Medulla oblongata (tissue), 1 donor: ENCODE measurements around the gene CATSPER3.
A peak's percentile ranks its signal among the peaks of the same experiment; 100 is the strongest.

Source experiments
- DNase-seq: peaks from one replicate; pipeline ENCODE4 v3.0.0-alpha.2; 2015; ENCODE audit errors: extremely low spot score

The CATSPER3 gene

DNA sequence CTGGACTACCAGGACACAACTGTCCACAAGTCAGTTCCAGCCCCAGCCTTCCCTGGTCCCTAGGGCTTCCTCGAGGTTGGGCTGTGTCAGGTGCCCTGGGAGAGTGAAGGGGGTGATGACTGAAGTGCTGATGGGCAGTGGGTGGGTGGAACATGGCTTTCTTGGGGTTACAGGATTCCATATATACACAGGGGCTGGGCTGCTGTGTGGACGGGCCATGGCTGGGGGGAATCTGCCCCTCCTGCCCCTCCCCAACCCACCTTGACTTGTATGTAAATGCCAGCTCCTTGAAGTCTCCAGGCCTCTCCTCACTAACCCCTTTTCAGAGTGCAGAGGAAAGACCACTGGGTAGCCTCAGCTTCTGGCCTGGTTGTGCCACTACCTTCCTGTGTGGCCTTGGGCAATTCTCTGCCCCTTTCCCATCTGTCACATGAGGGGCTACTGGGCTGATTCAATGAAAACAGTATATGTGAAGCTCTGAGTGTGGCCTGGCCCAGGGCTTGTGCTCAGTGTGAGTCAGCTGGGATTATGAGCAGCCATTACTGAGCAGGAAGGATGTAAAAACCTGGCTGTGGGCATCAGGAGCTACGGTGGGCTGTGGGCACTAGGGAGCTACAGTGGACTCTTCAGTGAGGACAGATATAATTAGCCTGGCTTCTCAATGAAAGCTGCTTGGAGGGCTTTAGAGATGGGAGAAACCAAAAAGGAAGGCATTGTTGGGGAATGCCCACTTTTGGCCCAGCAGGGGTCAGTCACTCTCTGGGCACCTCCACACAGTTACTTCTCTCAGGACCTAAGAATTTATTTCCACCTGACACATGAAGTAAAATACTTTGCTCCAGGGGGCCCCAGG is 43.0 kb downstream of the CATSPER3 start:
- no peak for DNase-seq

DNA sequence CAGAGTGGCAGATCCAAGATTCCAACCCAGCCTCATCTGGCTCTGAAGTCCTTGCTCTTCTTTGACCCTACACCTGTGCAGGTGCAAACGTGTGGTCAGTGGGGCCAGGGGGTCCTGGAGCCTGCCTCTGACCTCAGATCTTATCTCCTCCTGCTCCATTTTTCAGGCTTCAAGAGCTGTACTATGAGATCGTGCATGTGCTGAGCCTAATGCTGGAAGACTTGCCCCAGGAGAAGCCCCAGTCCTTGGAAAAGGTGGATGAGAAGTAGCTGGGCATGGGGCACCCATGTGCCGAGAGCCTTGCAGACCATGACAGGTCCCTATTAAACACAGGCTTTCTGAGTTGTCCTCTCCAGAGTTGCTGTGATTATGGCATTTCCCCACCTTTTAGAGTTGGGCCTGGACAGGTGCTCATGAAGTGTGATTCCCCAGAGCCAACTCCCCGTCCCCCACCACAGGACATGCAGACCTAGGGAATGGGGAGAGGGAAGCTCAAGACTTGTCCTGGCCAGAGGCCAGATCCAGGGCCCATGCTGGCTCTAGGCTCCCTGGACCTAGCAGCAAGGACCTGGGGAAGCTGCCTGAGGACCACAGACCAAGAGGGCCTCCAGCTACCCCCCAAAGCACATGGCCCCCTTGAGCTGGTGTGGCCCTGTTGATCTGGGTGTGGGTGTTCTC is 43.8 kb downstream of the CATSPER3 start:
- DNase-seq: no peak

DNA sequence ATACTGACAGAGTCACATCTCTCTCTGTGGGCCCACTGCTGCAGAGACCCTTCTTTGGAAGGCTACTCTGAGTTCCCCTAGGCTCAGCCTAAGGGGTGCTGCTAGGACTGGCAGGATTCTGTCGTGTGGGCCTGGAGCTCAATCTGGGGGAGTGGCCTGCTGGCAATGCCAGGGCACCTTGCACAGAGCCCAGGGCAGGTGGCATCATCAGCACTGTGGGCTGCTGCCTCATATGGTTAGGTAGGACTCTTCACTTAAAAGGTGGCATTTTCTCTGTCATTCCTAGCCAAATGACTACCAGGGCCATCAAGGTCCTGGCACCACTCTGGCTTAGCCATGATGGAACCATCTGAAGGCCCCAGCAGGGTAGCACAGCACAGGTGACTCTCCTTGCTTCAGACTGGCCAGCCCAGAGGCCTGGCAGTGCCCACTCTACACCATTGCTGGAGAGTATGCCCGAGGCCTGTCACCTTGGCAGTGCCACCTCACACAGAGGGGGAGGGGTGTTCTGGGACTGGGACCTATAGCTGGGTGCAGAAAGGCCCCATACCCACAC is 44.4 kb downstream of the CATSPER3 start:
- no peak for DNase-seq

GRCh38 chr5:135012951-135013391 is 45.3 kb downstream of the CATSPER3 start:
- peak; percentile 34 for DNase-seq

DNA sequence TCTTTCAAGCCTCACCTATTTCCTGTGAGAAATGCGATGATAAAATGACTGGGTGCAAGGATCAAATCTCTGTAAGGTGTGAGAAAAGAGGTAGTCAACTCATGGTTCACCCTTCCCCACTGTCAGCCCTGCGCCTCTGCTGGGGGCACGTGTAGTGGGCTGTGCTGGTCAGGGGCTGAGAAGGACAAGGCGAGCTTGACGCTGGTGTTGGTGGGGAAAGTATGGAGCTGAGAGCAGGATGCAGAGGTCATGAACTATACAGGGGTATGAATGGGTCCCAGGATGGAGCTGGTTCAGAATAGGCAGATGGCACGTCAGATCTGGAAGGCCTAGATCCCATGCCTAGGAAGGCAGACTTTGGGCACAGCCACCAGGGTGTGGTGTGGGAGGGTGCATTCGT is 45.7 kb downstream of the CATSPER3 start:
- no peak for DNase-seq

DNA sequence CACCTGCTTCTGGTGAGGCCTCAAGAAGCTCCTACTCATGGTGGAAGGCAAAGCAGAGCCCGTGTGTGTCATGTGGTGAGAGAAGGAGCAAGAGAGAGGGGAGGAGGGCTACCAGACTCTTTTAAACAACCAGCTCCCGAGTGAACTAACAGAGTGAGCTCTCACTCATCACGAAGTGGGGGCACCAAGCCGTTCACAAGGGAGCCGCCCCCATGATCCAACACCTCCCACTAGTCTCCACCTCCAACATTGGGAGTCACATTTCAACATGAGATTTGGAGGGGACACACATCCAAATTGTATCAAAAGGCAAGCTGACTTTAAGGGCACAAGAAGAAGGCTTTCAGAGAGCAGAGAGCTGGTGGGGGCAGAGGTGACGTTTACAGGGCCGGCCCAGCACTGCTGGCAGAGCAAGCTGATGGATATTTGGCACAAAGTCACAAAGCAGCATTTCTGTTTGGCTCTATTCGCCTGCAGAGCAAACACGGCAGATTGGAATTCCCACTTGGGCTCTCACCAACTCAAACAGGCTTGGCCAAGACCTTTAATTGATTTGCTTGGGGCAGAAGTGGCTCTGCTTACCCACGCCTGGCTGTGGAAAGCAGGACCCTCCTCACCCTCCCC is 46.4 kb downstream of the CATSPER3 start:
- peak; percentile 22 for DNase-seq

DNA sequence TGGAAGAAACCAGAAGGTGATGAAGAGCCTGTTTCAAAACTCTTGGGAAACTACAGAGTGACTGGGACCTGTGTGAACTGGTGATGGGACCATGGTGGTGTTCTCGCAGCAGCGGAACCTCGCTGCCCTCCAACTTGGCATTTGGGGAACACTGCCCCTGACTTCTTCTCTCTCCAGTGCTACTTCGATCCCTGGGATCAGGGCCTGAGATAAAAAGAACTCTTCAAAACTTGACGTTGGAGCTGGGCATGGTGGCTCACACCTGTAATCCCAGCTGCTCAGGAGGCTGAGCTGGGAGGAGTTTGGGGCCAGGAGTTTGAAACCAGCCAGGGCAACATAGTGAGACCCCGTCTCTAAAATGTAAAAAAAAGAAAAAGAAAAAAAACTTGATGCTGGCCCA is 48.2 kb downstream of the CATSPER3 start:
- no peak for DNase-seq

DNA sequence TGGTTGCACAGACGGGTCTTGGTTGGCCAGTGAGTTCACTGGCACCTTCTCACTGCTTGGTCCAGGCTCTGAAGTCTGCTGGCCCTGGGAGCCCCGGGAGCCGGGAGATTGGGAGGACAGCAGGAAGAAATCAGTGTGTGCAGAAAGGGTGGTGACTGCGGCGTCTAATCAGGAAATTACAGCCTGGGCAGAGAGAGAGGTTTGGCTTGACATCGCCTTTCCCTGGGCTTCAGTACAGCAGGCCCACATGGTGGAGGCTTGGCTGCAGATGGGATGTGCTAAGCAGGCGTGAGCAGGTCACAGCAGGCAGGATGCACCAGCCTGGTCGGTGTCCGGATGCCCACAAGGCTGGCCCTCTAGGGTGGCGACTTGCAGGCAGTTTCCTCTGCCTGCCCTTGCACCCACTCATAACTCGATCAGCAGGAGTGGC is 49.2 kb downstream of the CATSPER3 start:
- peak; percentile 15 for DNase-seq

GRCh38 chr5:135018457-135018856 is 50.8 kb downstream of the CATSPER3 start:
- no peak for DNase-seq

GRCh38 chr5:135019314-135019713 is 51.6 kb downstream of the CATSPER3 start:
- DNase-seq: no peak

DNA sequence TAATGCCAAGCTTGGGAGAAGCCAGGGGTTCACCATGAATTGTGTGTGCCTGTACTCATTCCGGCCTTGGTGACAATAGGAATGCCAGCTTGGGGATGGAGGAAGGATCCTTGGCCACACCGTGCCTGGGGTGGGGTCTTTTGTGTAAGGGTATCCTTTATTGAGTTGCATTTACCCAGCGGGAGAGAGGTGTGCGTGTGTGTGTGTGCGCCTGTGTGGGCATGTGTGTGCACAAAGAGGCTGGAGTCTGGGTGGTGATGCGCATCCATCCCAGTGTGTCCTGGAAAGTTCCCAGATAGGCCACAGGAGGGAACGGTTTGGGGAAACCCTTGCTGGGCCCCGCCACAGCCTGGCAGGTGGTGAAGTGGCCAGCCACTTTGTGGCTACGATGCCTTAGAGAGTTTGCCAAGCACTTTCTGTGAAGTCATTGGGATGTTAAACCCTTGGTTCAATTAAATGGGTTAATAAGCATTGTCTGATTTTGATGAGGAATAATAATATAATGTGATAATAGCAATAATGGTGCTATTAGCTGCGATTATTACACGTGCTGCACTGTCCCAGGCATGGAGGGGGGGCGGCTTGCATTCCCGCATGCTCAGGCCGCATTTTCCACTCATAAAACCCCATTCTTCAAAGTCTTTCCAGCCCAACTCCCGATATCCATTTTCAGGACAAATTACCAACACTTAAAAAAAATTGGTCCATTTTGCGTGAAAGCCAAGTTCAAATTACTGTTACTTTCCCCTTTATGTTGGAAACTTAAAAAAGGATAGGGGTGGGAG is 52.6 kb downstream of the CATSPER3 start:
- DNase-seq: no peak

GRCh38 chr5:135024956-135025729 is 57.4 kb downstream of the CATSPER3 start:
- no peak for DNase-seq

- no peak for DNase-seq
These were observed 58.3 kb downstream of the CATSPER3 start for GRCh38 chr5:135025730-135026644.

GRCh38 chr5:135026645-135027265 is 59.0 kb downstream of the CATSPER3 start:
- DNase-seq: no peak

DNA sequence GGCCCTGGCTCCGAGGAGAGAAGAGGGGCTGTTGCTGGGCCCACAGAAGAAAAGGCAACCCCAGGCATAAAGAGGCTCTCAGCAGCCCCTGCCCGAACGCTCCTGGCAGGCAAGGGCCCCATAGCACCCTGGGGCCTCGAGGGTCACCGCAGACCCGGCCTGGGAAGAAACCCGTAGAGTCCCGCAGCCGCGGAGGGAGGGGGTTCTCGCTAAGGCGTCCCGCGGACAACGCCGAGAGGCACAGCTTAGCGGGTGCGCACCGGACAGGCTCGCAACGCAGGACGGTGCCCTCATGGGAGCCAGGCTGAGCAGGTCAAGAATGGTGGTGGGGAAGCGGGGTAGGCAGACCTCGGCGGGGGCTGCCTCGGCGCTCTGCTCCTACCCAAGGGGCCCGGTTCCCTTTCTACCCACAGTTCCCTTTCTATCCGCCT is 59.6 kb downstream of the CATSPER3 start:
- DNase-seq: no peak

- no peak for DNase-seq
These were observed 60.2 kb downstream of the CATSPER3 start for GRCh38 chr5:135027697-135028615.

DNA sequence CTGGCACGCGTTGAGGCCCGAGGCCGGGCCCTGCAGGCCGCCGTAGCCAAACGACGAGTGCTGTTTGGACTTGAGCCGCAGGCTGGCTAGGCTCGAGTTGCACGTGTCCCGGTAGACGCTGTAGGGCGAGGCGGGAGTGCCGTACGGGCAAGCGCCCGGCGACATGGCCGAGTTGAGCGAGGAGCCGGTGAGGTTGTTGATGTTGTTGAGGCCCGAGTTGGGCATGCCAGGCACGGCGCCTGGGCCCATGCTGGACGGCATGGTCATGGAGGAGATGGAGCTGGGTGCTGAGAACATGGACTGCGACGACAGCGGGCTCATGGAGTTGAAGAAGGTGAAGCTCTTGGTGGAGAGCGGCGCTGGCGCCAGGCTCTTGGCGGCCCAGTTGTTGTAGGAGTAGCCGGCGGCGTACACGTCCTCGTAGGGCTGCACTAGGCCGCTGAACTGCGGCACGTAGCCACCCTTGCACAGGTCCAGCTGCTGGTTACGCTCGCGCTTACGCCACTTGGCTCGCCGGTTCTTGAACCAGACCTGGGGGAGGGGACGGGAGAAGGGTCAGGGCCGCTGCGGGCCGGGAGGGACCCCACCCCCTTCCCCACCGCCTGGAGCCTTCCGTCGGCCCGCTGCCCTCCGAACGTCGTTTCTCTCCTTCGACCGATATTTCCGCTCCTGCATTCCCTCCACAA is 61.2 kb downstream of the CATSPER3 start:
- DNase-seq: no peak
